Aorta (tissue), 5 donors: Measurements from ENCODE around the gene DUSP1. TPM values are rescaled to one million over a fixed set of nuclear protein-coding genes. Genes with fewer than 3 reads are reported as not detected.

Experiments
- ATAC-seq: fragments of 200-7000 bp; cut with Tn5 transposase; one replicate; pipeline ENCODE4 v1.9.1; 2022; ENCODE audit warnings: moderate library complexity; ENCODE audit not compliant: low FRiP score
- DNase-seq, 2 donors: peaks; one replicate each; pipeline ENCODE4 v3.0.0-alpha.2; 2020
- H3K27ac ChIP-seq, 2 donors: one replicate each; pipeline ENCODE4 v1.5.1; 2013; ENCODE audit warnings: low read length in 2 of 2, mild to moderate bottlenecking in 2 of 2, moderate library complexity in 2 of 2, control low read depth in 1 of 2, inconsistent platforms in 1 of 2, low read depth in 1 of 2
- H3K27me3 ChIP-seq, 2 donors: one replicate each; pipeline ENCODE4 v1.6.1; 2013; ENCODE audit warnings: control low read depth in 1 of 2, low read length in 1 of 2, mild to moderate bottlenecking in 1 of 2, moderate library complexity in 1 of 2; ENCODE audit not compliant: insufficient read depth in 2 of 2, control insufficient read depth in 1 of 2
- H3K36me3 ChIP-seq, 2 donors: one replicate each; pipeline ENCODE4 v1.6.1; 2013; ENCODE audit warnings: control low read depth in 1 of 2, low read length in 1 of 2, mild to moderate bottlenecking in 1 of 2; ENCODE audit not compliant: insufficient read depth in 2 of 2, control insufficient read depth in 1 of 2
- H3K4me1 ChIP-seq, 2 donors: one replicate each; pipeline ENCODE4 v1.6.1; 2013; ENCODE audit warnings: low read length in 2 of 2, control low read depth in 1 of 2, mild to moderate bottlenecking in 1 of 2, moderate library complexity in 1 of 2; ENCODE audit not compliant: insufficient read depth in 2 of 2, control insufficient read depth in 1 of 2
- H3K4me3 ChIP-seq, 2 donors: one replicate each; pipeline ENCODE4 v1.5.1; 2013; ENCODE audit warnings: low read length in 2 of 2, control low read depth in 1 of 2, mild to moderate bottlenecking in 1 of 2
- H3K9me3 ChIP-seq: one replicate; pipeline ENCODE4 v1.6.1; 2013; ENCODE audit warnings: mild to moderate bottlenecking, low read length; ENCODE audit not compliant: control insufficient read depth
- WGBS, 2 donors: extraction: QIAGEN DNeasy Blood & Tissue Kit; methylation state at CpG; one replicate each; pipeline ENCODE4 v1.1.7; 2013; 5-methylcytosine and 5-hydroxymethylcytosine counted together
- intact Hi-C, 2 donors: fragments of 100-400 bp; cut with DNase I; formaldehyde crosslinking; loops; one replicate each; pipeline versions ENCODE4 v1.14.2 to v1.15.0; 2022
- polyA plus RNA-seq, 2 donors: library from polyadenylated mRNA; stranded (reverse); fragments of 200-250 nt; gene quantifications; one replicate each; pipeline ENCODE4 v1.2.3, GENCODE V29; 2013
- total RNA-seq, 2 donors: library from RNA; stranded (reverse); fragmentation: NEBNext Ultra II Directional; extraction: Animal tissue kit (Norgen Biotek cat#: 25700); gene quantifications; one replicate each; pipeline ENCODE4 v1.2.1, GENCODE V29; 2021
- donor health status: healthy with polysubstance abuse.
- donor health status: Bipolar disorder and iron deficiency.
- donor health status: DM: no; HTN: no; CAD: no.
- donor health status: DM: no; HTN: no; CAD: no.
- donor health status: DM: yes; HTN: yes; CAD: no.

The DUSP1 gene
- total and polyA plus RNA-seq, 4 donors: 178 to 1,994 (median 404) TPM

GRCh38 chr5:172800088-172800551 lies 29.1 kb upstream of the DUSP1 start:
- DNase-seq (peak in 1 of 2 donors; percentile 89), ATAC-seq (no peak)
- WGBS, 2 donors: 88 to 90% methylated on average over 16 of the region's 16 CpGs
- Histone ChIP-seq H3K9me3 (no peaks in the 10 kb centered on the region), H3K36me3 (no peaks in the 10 kb centered on the region), H3K4me3 (no peak overlapping the region), H3K27me3 (no peaks in the 10 kb centered on the region), H3K4me1 (no peaks in the 10 kb centered on the region), H3K27ac (peak overlapping the region in 1 of 2 donors; percentile 19)
- intact Hi-C loops: loop anchor here in 1 of 2 donors (5.0 kb wide), 1 partner anchor 57 kb away; no protein-coding TSS in a partner anchor

- WGBS, 2 donors: 92% methylated on average over 6 of the region's 6 CpGs
- no peak for ATAC-seq
Observed at GRCh38 chr5:172799416-172799815, 28.4 kb upstream of the DUSP1 start.

GRCh38 chr5:172798422-172799215 lies 27.6 kb upstream of the DUSP1 start:
- Histone ChIP-seq H3K4me3 (no peak overlapping the region), H3K4me1 (peaks cover 0 to 3% of the 10 kb centered on the region in 2 donors), H3K27me3 (no peaks in the 10 kb centered on the region), H3K36me3 (no peaks in the 10 kb centered on the region), H3K27ac (peak overlapping the region; percentile 73 to 89), H3K9me3 (no peaks in the 10 kb centered on the region)
- intact Hi-C loops: loop anchor here (5.0 kb wide), 2 partner anchors 34 to 104 kb away; partner anchors contain the start of gene ERGIC1 (in 1 of the 2)
- WGBS, 2 donors: 59 to 62% methylated on average over 14 of the region's 14 CpGs
- DNase-seq (peak in 1 of 2 donors; percentile 81), ATAC-seq (peak; percentile 45)

More at GRCh38 chr5:172799416-172799815, 28.4 kb upstream of the DUSP1 start:
- intact Hi-C loops: loop anchor here (5.0 kb wide), 2 partner anchors 33 to 103 kb away; partner anchors contain the start of gene ERGIC1 (in 1 of the 2)
- Histone ChIP-seq H3K9me3 (no peaks in the 10 kb centered on the region), H3K27me3 (no peaks in the 10 kb centered on the region), H3K4me3 (no peak overlapping the region), H3K27ac (peak overlapping the region in 1 of 2 donors; percentile 32), H3K36me3 (no peaks in the 10 kb centered on the region), H3K4me1 (peaks cover 0 to 2% of the 10 kb centered on the region in 2 donors)
- no peak for DNase-seq

GRCh38 chr5:172797771-172798191 lies 26.8 kb upstream of the DUSP1 start:
- DNase-seq: no peak
- Histone ChIP-seq H3K4me3 (no peak overlapping the region), H3K27me3 (no peaks in the 10 kb centered on the region), H3K9me3 (no peaks in the 10 kb centered on the region), H3K4me1 (peaks cover 0 to 3% of the 10 kb centered on the region in 2 donors), H3K36me3 (no peaks in the 10 kb centered on the region), H3K27ac (peak overlapping the region; percentile 40 to 93)
- intact Hi-C loops: loop anchor here (5.0 kb wide), 2 partner anchors 35 to 105 kb away; partner anchors contain the start of gene ERGIC1 (in 1 of the 2)
- 62 to 63% methylated on average over 5 of the region's 5 CpGs for WGBS, 2 donors
- ATAC-seq: no peak

GRCh38 chr5:172796306-172796705 lies 25.3 kb upstream of the DUSP1 start:
- intact Hi-C loops: loop anchor here (5.0 kb wide), 2 partner anchors 36 to 106 kb away; partner anchors contain the start of gene ERGIC1 (in 1 of the 2)
- Histone ChIP-seq H3K9me3 (no peaks in the 10 kb centered on the region), H3K4me1 (peaks cover 0 to 3% of the 10 kb centered on the region in 2 donors), H3K27ac (peak overlapping the region; percentile 20 to 84), H3K36me3 (no peaks in the 10 kb centered on the region), H3K4me3 (no peak overlapping the region), H3K27me3 (no peaks in the 10 kb centered on the region)
- DNase-seq (no peak), ATAC-seq (no peak)
- WGBS, 2 donors: 88 to 91% methylated on average over 6 of the region's 6 CpGs

- intact Hi-C loops: loop anchor here (1.0 to 5.0 kb wide), 5 partner anchors 23 to 107 kb away; partner anchors contain the start of gene ERGIC1 (in 1 of the 2)
- WGBS, 2 donors: 3 to 6% methylated on average over 13 of the region's 13 CpGs
- H3K4me1 ChIP-seq: peaks cover 0 to 3% of the 10 kb centered on the region in 2 donors
Observed at GRCh38 chr5:172795318-172795977, 24.5 kb upstream of the DUSP1 start.

GRCh38 chr5:172793577-172794488 lies 22.8 kb upstream of the DUSP1 start:
- Histone ChIP-seq H3K4me3 (no peak overlapping the region), H3K4me1 (peaks cover 0 to 3% of the 10 kb centered on the region in 2 donors), H3K27ac (peak overlapping the region; percentile 77 to 99), H3K9me3 (no peaks in the 10 kb centered on the region), H3K36me3 (no peaks in the 10 kb centered on the region), H3K27me3 (no peaks in the 10 kb centered on the region)
- DNase-seq (no peak), ATAC-seq (no peak)
- WGBS, 2 donors: 41 to 46% methylated on average over 17 of the region's 17 CpGs
- intact Hi-C loops: loop anchor here in 1 of 2 donors (2.0 kb wide), 1 partner anchor 21 kb away; no protein-coding TSS in a partner anchor

More at GRCh38 chr5:172795318-172795977, 24.5 kb upstream of the DUSP1 start:
- Histone ChIP-seq H3K4me3 (no peak overlapping the region), H3K36me3 (no peaks in the 10 kb centered on the region), H3K27me3 (no peaks in the 10 kb centered on the region), H3K9me3 (no peaks in the 10 kb centered on the region), H3K27ac (peak overlapping the region; percentile 20 to 86)
- ATAC-seq: peak; percentile 95
- DNase-seq: peak; percentile 96 to 99
